Measurements from ENCODE around the gene RELT. TPM values are rescaled to one million over a fixed set of nuclear protein-coding genes. Genes with fewer than 3 reads are reported as not detected.

Gene RELT
- 13.8 TPM for total RNA-seq (2021; ENCODE audit: unreplicated experiment)
- polyA plus RNA-seq (2012) = 10.3 and 13.3 TPM in 2 replicates
- Bru-seq, nascent RNA = percentile 68 among the genes with signal in this experiment
- percentile 69 among the genes with signal in this experiment for BruChase-seq, experiment 1, labeled RNA remaining after a 6-hour chase
- percentile 76 among the genes with signal in this experiment for BruChase-seq, experiment 2, labeled RNA remaining after a 2-hour chase
- long read RNA-seq, transcript RELT-204 (5 exons, 3,244 nt) = major isoform, 13 of 32 reads
- long read RNA-seq, transcript RELT-201 (11 exons, 3,535 nt) = minor isoform, 7 of 32 reads
- long read RNA-seq, partial matches to known transcripts = 7 of 32 reads
- long read RNA-seq, other reads (novel, unspliced or antisense) = 5 of 32 reads

- Histone ChIP-seq H3K27ac (ENCODE audit: low read depth, low read length) (peak within 1 kb of the TSS; percentile 88), H3K4me1 (ENCODE audit: control insufficient read depth in 1 of 2, insufficient read depth in 2 of 2, low read length in 2 of 2) (peaks cover 6 to 27% of the 10 kb centered on the region in 2 experiments; a peak in 3 of 4 replicates), H3K9ac (ENCODE audit: low read length) (peak within 1 kb of the TSS; percentile 100), H3K79me2 (ENCODE audit: insufficient read depth, low read length) (peaks cover 50% of the 10 kb centered on the region), H3K36me3 (ENCODE audit: control insufficient read depth in 1 of 2, insufficient read depth in 2 of 2, low read length in 2 of 2) (peaks cover 0 to 7% of the 10 kb centered on the region in 2 experiments; a peak in 1 of 4 replicates), H3K4me2 (ENCODE audit: low read length) (peak within 1 kb of the TSS; percentile 88), H4K20me1 (ENCODE audit: insufficient read depth) (no peaks in the 10 kb centered on the region; the same call in 1 of the 2 replicates), H3K27me3 (ENCODE audit: insufficient read depth, low read length) (no peaks in the 10 kb centered on the region), H2AFZ (ENCODE audit: low read depth, low read length, poor library complexity, severe bottlenecking) (peak within 1 kb of the TSS; percentile 5), H3K9me3 (ENCODE audit: control insufficient read depth in 1 of 2, insufficient read depth in 1 of 2, low read depth in 1 of 2, low read length in 2 of 2) (no peaks in the 10 kb centered on the region), H3K4me3 (replicated peaks in 1 of 2; ENCODE audit: low read depth in 1 of 2, low read length in 2 of 2) (peak within 1 kb of the TSS; percentile 87 to 97), H3K9me2 (ENCODE audit: insufficient read depth) (no peaks in the 10 kb centered on the region)
- ChIA-PET RAD21 (ENCODE audit: low non-redundant PET in 1 of 2, low total read pairs in 2 of 2, uncharacterized antibody in 2 of 2, unreplicated experiment in 2 of 2) (no interaction called here), POLR2A (no interaction called here), CTCF (interaction anchor here (1.8 kb wide), 1 partner anchor 25 kb away, joined by 10 read pairs; no protein-coding TSS in a partner anchor)
- ATAC-seq = peak; percentile 89
- no TSS peak for BruUV-seq (replicated peaks)
- peak; percentile 71 for DNase-seq (ENCODE audit: low read depth, low spot score)
- intact Hi-C loops (cut with micrococcal nuclease) = loop anchor here (5.0 kb wide), 1 partner anchor 69 kb away; the partner anchor contains the start of gene ARHGEF17
- TF ChIP-seq ELF1 (IDR thresholded peaks at IDR 0.05; ENCODE audit: borderline replicate concordance, low read depth) (no peak), CTCF (IDR thresholded peaks at IDR 0.05 in 2 of 3, conservative IDR thresholded peaks at IDR 0.05 in 1 of 3; ENCODE audit: borderline replicate concordance in 1 of 3, insufficient read depth in 1 of 3, low read depth in 2 of 3, low read length in 2 of 3) (peak in 2 of 3 experiments; percentile 70 to 84; a peak in 5 of 6 replicates), SIN3A (IDR thresholded peaks at IDR 0.05; ENCODE audit: low read depth) (peak; percentile 49), ZFX (IDR thresholded peaks at IDR 0.05) (peak; percentile 79; the same call in 1 of the 2 replicates), TCF7L2 (IDR thresholded peaks at IDR 0.05; ENCODE audit: borderline replicate concordance, extremely low read depth, insufficient read depth, insufficient read length) (peak; percentile 45), ZBTB33 (IDR thresholded peaks at IDR 0.05; ENCODE audit: extremely low read depth, insufficient replicate concordance, low read length) (no peak), POLR2AphosphoS5 (IDR thresholded peaks at IDR 0.05; ENCODE audit: low read depth, low read length) (peak; percentile 98), POLR2A (IDR thresholded peaks at IDR 0.05; ENCODE audit: borderline replicate concordance, extremely low read depth, insufficient read depth, insufficient read length) (peak; percentile 99)
Observed at GRCh38 chr11:73376160-73376802, at the start of gene RELT. TSS of gene RELT (plus strand) at chr11:73376399. CDS start at chr11:73389137, 12,738 bp downstream.
